HCT116 (cell line): ENCODE results near the gene MAML2.

Experiments used
- CEBPB ChIP-seq: IDR thresholded peaks from 2 replicates; pipeline ENCODE4 v1.6.1; 2012; ENCODE audit warnings: low read depth
- POLR2A ChIP-seq: IDR thresholded peaks from 2 replicates; pipeline ENCODE4 v1.7.0; 2011; ENCODE audit warnings: borderline replicate concordance; ENCODE audit not compliant: insufficient read depth, insufficient read length; ENCODE audit errors: extremely low read depth
- RAD21 ChIP-seq: IDR thresholded peaks from 2 replicates; pipeline ENCODE4 v1.6.1; 2012; ENCODE audit warnings: low read depth, mild to moderate bottlenecking
- SP1 ChIP-seq: IDR thresholded peaks from 2 replicates; pipeline ENCODE4 v1.6.1; 2012; ENCODE audit warnings: low read depth
- YY1 ChIP-seq: IDR thresholded peaks from 2 replicates; pipeline ENCODE4 v1.6.1; 2011; ENCODE audit warnings: low read length, low read depth, moderate library complexity, mild to moderate bottlenecking; ENCODE audit not compliant: insufficient replicate concordance; ENCODE audit errors: extremely low read depth
- TF ChIP-seq, protein P1 (sequence below), 3 experiments: fragments of 200-600 bp in 1 of 3; sonication (generic) in 1 of 3; IDR thresholded peaks in 2 of 3; conservative IDR thresholded peaks in 1 of 3; 2 replicates each; pipeline ENCODE4 v1.5.1; 2012 to 2017; ENCODE audit warnings: low read depth in 2 of 3, low read length in 2 of 3, antibody characterized with exemption in 1 of 3, borderline replicate concordance in 1 of 3, control low read depth in 1 of 3, mild to moderate bottlenecking in 1 of 3, mixed read lengths in 1 of 3, mixed run types in 1 of 3, moderate library complexity in 1 of 3; ENCODE audit not compliant: insufficient read depth in 1 of 3
- TF ChIP-seq, protein P2 (sequence below): IDR thresholded peaks from 2 replicates; pipeline ENCODE4 v1.6.1; 2012; ENCODE audit warnings: low read depth

- TF ChIP-seq, protein P1, sequence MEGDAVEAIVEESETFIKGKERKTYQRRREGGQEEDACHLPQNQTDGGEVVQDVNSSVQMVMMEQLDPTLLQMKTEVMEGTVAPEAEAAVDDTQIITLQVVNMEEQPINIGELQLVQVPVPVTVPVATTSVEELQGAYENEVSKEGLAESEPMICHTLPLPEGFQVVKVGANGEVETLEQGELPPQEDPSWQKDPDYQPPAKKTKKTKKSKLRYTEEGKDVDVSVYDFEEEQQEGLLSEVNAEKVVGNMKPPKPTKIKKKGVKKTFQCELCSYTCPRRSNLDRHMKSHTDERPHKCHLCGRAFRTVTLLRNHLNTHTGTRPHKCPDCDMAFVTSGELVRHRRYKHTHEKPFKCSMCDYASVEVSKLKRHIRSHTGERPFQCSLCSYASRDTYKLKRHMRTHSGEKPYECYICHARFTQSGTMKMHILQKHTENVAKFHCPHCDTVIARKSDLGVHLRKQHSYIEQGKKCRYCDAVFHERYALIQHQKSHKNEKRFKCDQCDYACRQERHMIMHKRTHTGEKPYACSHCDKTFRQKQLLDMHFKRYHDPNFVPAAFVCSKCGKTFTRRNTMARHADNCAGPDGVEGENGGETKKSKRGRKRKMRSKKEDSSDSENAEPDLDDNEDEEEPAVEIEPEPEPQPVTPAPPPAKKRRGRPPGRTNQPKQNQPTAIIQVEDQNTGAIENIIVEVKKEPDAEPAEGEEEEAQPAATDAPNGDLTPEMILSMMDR (IDR thresholded peaks at IDR 0.05 in 2 of 3, conservative IDR thresholded peaks at IDR 0.05 in 1 of 3; ENCODE audit: borderline replicate concordance in 1 of 3, insufficient read depth in 1 of 3, low read depth in 2 of 3, low read length in 2 of 3), result no peak
- TF ChIP-seq POLR2A (no peak), RAD21 (no peak), CEBPB (no peak), SP1 (no peak), YY1 (no peak)
- TF ChIP-seq, protein P2, sequence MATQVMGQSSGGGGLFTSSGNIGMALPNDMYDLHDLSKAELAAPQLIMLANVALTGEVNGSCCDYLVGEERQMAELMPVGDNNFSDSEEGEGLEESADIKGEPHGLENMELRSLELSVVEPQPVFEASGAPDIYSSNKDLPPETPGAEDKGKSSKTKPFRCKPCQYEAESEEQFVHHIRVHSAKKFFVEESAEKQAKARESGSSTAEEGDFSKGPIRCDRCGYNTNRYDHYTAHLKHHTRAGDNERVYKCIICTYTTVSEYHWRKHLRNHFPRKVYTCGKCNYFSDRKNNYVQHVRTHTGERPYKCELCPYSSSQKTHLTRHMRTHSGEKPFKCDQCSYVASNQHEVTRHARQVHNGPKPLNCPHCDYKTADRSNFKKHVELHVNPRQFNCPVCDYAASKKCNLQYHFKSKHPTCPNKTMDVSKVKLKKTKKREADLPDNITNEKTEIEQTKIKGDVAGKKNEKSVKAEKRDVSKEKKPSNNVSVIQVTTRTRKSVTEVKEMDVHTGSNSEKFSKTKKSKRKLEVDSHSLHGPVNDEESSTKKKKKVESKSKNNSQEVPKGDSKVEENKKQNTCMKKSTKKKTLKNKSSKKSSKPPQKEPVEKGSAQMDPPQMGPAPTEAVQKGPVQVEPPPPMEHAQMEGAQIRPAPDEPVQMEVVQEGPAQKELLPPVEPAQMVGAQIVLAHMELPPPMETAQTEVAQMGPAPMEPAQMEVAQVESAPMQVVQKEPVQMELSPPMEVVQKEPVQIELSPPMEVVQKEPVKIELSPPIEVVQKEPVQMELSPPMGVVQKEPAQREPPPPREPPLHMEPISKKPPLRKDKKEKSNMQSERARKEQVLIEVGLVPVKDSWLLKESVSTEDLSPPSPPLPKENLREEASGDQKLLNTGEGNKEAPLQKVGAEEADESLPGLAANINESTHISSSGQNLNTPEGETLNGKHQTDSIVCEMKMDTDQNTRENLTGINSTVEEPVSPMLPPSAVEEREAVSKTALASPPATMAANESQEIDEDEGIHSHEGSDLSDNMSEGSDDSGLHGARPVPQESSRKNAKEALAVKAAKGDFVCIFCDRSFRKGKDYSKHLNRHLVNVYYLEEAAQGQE, result no peak
Measured at GRCh38 chr11:96204366-96204659, 138.7 kb downstream of the MAML2 start.
